GM10847 (cell line): ENCODE data around the gene CRYBA4.

ENCODE experiments used
- POLR2A ChIP-seq: IDR thresholded peaks from 2 replicates; pipeline ENCODE4 v1.6.1; 2011; ENCODE audit not compliant: insufficient read length; ENCODE audit errors: extremely low read depth

The CRYBA4 gene

GRCh38 chr22:26621663-26622062, at the start of gene CRYBA4:
TSS of gene CRYBA4 (plus strand) at chr22:26621963. CDS start at chr22:26622597, 634 bp downstream.
- TF ChIP-seq POLR2A = no peak

GRCh38 chr22:26573026-26573662, 48.6 kb upstream of the CRYBA4 start:
- TF ChIP-seq POLR2A = no peak

- no peak for TF ChIP-seq POLR2A
Measured at GRCh38 chr22:26574001-26574723, 47.6 kb upstream of the CRYBA4 start.

GRCh38 chr22:26576026-26576680, 45.6 kb upstream of the CRYBA4 start:
- no peak for TF ChIP-seq POLR2A

- no peak for TF ChIP-seq POLR2A
Measured at GRCh38 chr22:26577081-26577480, 44.7 kb upstream of the CRYBA4 start.

GRCh38 chr22:26579331-26579886, 42.4 kb upstream of the CRYBA4 start:
- no peak for TF ChIP-seq POLR2A

- no peak for TF ChIP-seq POLR2A
Measured at GRCh38 chr22:26580240-26580962, 41.4 kb upstream of the CRYBA4 start.

- no peak for TF ChIP-seq POLR2A
Measured at GRCh38 chr22:26581026-26581425, 40.7 kb upstream of the CRYBA4 start.

GRCh38 chr22:26581633-26582168, 40.1 kb upstream of the CRYBA4 start:
- no peak for TF ChIP-seq POLR2A

- no peak for TF ChIP-seq POLR2A
Measured at GRCh38 chr22:26584010-26584409, 37.8 kb upstream of the CRYBA4 start.

- TF ChIP-seq POLR2A = no peak
Measured at GRCh38 chr22:26585104-26585790, 36.5 kb upstream of the CRYBA4 start.

GRCh38 chr22:26586556-26587325, 35.0 kb upstream of the CRYBA4 start:
- TF ChIP-seq POLR2A = no peak

GRCh38 chr22:26587991-26588613, 33.7 kb upstream of the CRYBA4 start:
- TF ChIP-seq POLR2A = no peak
